Stimulated activated CD4-positive, alpha-beta T cell treated with anti-CD3 and anti-CD28 coated beads, Interleukin-1b, Interleukin-23, amount 100 ng/mL, for 4 hours (primary cell): ENCODE results near the gene FAM25A.
"Not testable (repeated sequence)": the region's sequence is repeated elsewhere in the genome, so short reads cannot be mapped to it uniquely, and the experiment has no call there.

Source experiments
- DNase-seq, 2 donors: peaks; one replicate each; pipeline ENCODE4 v3.0.0-alpha.2; 2020; ENCODE audit warnings: low read depth in 2 of 2

Gene FAM25A

GRCh38 chr10:87009134-87009696 lies 10.9 kb upstream of the FAM25A start:
- not testable (repeated sequence) for DNase-seq

- not testable (repeated sequence) for DNase-seq
Observed at GRCh38 chr10:87013528-87013927, 6.6 kb upstream of the FAM25A start.

GRCh38 chr10:87014986-87015716 lies 4.9 kb upstream of the FAM25A start:
- DNase-seq: not testable (repeated sequence)

GRCh38 chr10:87018127-87018526 lies 2.0 kb upstream of the FAM25A start:
- not testable (repeated sequence) for DNase-seq

- not testable (repeated sequence) for DNase-seq
Observed at GRCh38 chr10:87019066-87019465, 1.0 kb upstream of the FAM25A start.

GRCh38 chr10:87019504-87019903 lies 590 bp upstream of the FAM25A start:
- DNase-seq: not testable (repeated sequence)

- DNase-seq: not testable (repeated sequence)
Observed at GRCh38 chr10:87025285-87025958, 5.3 kb downstream of the FAM25A start.

- not testable (repeated sequence) for DNase-seq
Observed at GRCh38 chr10:87026747-87027508, 6.8 kb downstream of the FAM25A start.

- not testable (repeated sequence) for DNase-seq
Observed at GRCh38 chr10:87030419-87030818, 10.3 kb downstream of the FAM25A start.

- no peak for DNase-seq
Observed at GRCh38 chr10:87030912-87031635, 11.0 kb downstream of the FAM25A start.

GRCh38 chr10:87036623-87037022 lies 16.5 kb downstream of the FAM25A start:
- no peak for DNase-seq

- DNase-seq: no peak
Observed at GRCh38 chr10:87038286-87038717, 18.2 kb downstream of the FAM25A start.

- DNase-seq: no peak
Observed at GRCh38 chr10:87038786-87039185, 18.7 kb downstream of the FAM25A start.

- DNase-seq: not testable (repeated sequence)
Observed at GRCh38 chr10:87043579-87043978, 23.5 kb downstream of the FAM25A start.

GRCh38 chr10:87045434-87045938 lies 25.4 kb downstream of the FAM25A start:
- DNase-seq: no peak

- no peak for DNase-seq
Observed at GRCh38 chr10:87053111-87053510, 33.0 kb downstream of the FAM25A start.

GRCh38 chr10:87053577-87054181 lies 33.6 kb downstream of the FAM25A start:
- no peak for DNase-seq

GRCh38 chr10:87054373-87055295 lies 34.5 kb downstream of the FAM25A start:
- no peak for DNase-seq

GRCh38 chr10:87058171-87058570 lies 38.1 kb downstream of the FAM25A start:
- DNase-seq: no peak

- DNase-seq: no peak
Observed at GRCh38 chr10:87059401-87059800, 39.3 kb downstream of the FAM25A start.
